Measurements from ENCODE around the gene CACNA1F.

DNA sequence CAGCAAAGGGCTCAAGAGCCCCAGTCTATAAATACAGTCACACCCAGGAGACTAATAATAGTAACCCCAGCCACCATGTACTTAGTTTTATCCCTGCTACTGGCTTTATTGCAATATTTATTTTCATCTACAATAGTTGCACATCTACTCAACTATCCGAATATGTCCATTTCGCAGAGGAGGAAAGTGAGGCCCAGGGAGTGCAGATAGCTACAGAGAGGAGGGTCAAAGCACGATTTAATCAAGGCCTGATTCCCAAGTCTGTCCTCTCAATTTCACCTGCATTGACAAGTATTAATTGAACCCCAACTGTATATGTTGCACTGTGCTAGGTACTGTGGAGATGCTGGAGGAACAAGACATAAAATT is 65.4 kb downstream of the CACNA1F start:
- TF ChIP-seq REST (IDR thresholded peaks at IDR 0.05; ENCODE audit: insufficient read depth in 1 of 2, low read depth in 2 of 2, low read length in 1 of 2) (no peak), CTCF (IDR thresholded peaks at IDR 0.05) (no peak)
